K562 (cell line): Measurements from ENCODE around the gene ARL8A.

Source experiments
- CEBPB ChIP-seq: fragments of 450-650 bp; IDR thresholded peaks from 2 replicates; pipeline ENCODE4 v1.6.1; 2016; ENCODE audit warnings: missing genetic modification characterization, missing compliant biosample characterization
- EZH2 ChIP-seq: IDR thresholded peaks from 2 replicates; pipeline ENCODE4 v1.6.1; 2012; ENCODE audit warnings: low read depth, mild to moderate bottlenecking, inconsistent platforms, low read length, borderline replicate concordance
- GABPB2 ChIP-seq: fragments of 250-450 bp; sonication (Bioruptor Pico); conservative IDR thresholded peaks from 2 replicates; pipeline ENCODE4 v1.5.1; 2021; ENCODE audit warnings: mild to moderate bottlenecking
- POLR2A ChIP-seq: fragments of 450-650 bp; conservative IDR thresholded peaks from 2 replicates; pipeline ENCODE4 v1.6.1; 2016
- POLR2AphosphoS5 ChIP-seq: IDR thresholded peaks from 2 replicates; pipeline ENCODE4 v1.6.1; 2011; ENCODE audit warnings: mild to moderate bottlenecking, low read depth, low read length, moderate library complexity; ENCODE audit not compliant: control insufficient read depth, insufficient read depth
- TAF1 ChIP-seq: IDR thresholded peaks from 2 replicates; pipeline ENCODE4 v1.6.1; 2011; ENCODE audit warnings: mild to moderate bottlenecking, low read length, moderate library complexity; ENCODE audit not compliant: insufficient read depth, control insufficient read depth, severe bottlenecking; ENCODE audit errors: extremely low read depth
- TBL1XR1 ChIP-seq, 2 experiments: IDR thresholded peaks; 2 replicates each; pipeline ENCODE4 v1.6.1; 2012; ENCODE audit warnings: improper control_type of control experiment in 2 of 2, low read length in 2 of 2, mild to moderate bottlenecking in 1 of 2
- ZBTB17 ChIP-seq: fragments of 450-650 bp; formaldehyde crosslinking; IDR thresholded peaks from 2 replicates; pipeline ENCODE4 v1.4.0; 2020; ENCODE audit warnings: mild to moderate bottlenecking
- ZNF324 ChIP-seq: fragments of 250-450 bp; sonication (Bioruptor Pico); IDR thresholded peaks from 2 replicates; pipeline ENCODE4 v1.4.0; 2020; ENCODE audit warnings: mild to moderate bottlenecking
- TF ChIP-seq, protein P1 (sequence below): fragments of 450-650 bp; formaldehyde crosslinking; IDR thresholded peaks from 2 replicates; pipeline ENCODE4 v1.4.0; 2022; ENCODE audit warnings: missing genetic modification characterization
- TF ChIP-seq, protein P2 (sequence below): sonication (generic); formaldehyde crosslinking; IDR thresholded peaks from 2 replicates; pipeline ENCODE4 v1.5.0; 2020; ENCODE audit warnings: missing genetic modification reagents
- TF ChIP-seq, protein P3 (sequence below), 3 experiments: IDR thresholded peaks in 2 of 3; conservative IDR thresholded peaks in 1 of 3; 2 replicates each; pipeline ENCODE4 v1.5.1; 2011 to 2012; ENCODE audit warnings: low read length in 3 of 3, mild to moderate bottlenecking in 3 of 3, control low read depth in 2 of 3, improper control_type of control experiment in 1 of 3, inconsistent platforms in 1 of 3, low read depth in 1 of 3, mixed read lengths in 1 of 3, moderate library complexity in 1 of 3; ENCODE audit not compliant: insufficient read depth in 2 of 3
- TF ChIP-seq, protein P4 (sequence below): fragments of 450-650 bp; formaldehyde crosslinking; IDR thresholded peaks from 2 replicates; pipeline ENCODE4 v1.4.0; 2022; ENCODE audit warnings: mild to moderate bottlenecking, moderate library complexity

DNA sequence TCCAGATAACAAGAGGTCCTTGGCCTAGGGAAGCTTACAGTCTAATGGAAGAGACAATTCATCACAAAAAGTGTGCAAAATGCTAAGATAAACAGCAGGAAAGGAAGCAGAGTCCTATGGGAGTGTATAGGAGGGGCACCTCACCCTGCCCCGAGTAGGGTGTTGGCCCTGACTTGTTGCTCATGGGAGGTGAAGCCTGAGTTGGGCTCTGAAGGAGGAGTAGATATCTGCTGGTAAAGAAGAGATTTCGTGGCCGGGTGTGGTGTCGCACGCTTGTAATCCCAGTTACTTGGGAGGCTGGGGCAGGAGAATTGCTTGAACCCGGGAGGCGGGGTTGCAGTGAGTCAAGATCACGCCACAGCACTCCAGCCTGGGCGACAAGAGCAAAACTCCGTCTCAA, 40.5 kb downstream of the ARL8A start:
- TF ChIP-seq POLR2A (no peak), EZH2 (no peak), TAF1 (no peak), CEBPB (no peak), GABPB2 (no peak), TBL1XR1 (IDR thresholded peaks at IDR 0.05; ENCODE audit: low read length in 2 of 2) (no peak), ZBTB17 (CRISPR knock-in tag) (no peak), POLR2AphosphoS5 (no peak), ZNF324 (CRISPR knock-in tag) (no peak)
- TF ChIP-seq, protein P1, sequence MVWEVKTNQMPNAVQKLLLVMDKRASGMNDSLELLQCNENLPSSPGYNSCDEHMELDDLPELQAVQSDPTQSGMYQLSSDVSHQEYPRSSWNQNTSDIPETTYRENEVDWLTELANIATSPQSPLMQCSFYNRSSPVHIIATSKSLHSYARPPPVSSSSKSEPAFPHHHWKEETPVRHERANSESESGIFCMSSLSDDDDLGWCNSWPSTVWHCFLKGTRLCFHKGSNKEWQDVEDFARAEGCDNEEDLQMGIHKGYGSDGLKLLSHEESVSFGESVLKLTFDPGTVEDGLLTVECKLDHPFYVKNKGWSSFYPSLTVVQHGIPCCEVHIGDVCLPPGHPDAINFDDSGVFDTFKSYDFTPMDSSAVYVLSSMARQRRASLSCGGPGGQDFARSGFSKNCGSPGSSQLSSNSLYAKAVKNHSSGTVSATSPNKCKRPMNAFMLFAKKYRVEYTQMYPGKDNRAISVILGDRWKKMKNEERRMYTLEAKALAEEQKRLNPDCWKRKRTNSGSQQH (CRISPR knock-in tag): no peak
- TF ChIP-seq, protein P2, sequence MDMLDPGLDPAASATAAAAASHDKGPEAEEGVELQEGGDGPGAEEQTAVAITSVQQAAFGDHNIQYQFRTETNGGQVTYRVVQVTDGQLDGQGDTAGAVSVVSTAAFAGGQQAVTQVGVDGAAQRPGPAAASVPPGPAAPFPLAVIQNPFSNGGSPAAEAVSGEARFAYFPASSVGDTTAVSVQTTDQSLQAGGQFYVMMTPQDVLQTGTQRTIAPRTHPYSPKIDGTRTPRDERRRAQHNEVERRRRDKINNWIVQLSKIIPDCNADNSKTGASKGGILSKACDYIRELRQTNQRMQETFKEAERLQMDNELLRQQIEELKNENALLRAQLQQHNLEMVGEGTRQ (CRISPR knock-in tag): no peak
- TF ChIP-seq, protein P3, sequence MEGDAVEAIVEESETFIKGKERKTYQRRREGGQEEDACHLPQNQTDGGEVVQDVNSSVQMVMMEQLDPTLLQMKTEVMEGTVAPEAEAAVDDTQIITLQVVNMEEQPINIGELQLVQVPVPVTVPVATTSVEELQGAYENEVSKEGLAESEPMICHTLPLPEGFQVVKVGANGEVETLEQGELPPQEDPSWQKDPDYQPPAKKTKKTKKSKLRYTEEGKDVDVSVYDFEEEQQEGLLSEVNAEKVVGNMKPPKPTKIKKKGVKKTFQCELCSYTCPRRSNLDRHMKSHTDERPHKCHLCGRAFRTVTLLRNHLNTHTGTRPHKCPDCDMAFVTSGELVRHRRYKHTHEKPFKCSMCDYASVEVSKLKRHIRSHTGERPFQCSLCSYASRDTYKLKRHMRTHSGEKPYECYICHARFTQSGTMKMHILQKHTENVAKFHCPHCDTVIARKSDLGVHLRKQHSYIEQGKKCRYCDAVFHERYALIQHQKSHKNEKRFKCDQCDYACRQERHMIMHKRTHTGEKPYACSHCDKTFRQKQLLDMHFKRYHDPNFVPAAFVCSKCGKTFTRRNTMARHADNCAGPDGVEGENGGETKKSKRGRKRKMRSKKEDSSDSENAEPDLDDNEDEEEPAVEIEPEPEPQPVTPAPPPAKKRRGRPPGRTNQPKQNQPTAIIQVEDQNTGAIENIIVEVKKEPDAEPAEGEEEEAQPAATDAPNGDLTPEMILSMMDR (IDR thresholded peaks at IDR 0.05 in 2 of 3, conservative IDR thresholded peaks at IDR 0.05 in 1 of 3; ENCODE audit: insufficient read depth in 2 of 3, low read depth in 1 of 3, low read length in 3 of 3): no peak
- TF ChIP-seq, protein P4, sequence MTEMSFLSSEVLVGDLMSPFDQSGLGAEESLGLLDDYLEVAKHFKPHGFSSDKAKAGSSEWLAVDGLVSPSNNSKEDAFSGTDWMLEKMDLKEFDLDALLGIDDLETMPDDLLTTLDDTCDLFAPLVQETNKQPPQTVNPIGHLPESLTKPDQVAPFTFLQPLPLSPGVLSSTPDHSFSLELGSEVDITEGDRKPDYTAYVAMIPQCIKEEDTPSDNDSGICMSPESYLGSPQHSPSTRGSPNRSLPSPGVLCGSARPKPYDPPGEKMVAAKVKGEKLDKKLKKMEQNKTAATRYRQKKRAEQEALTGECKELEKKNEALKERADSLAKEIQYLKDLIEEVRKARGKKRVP: no peak
